Gastroesophageal sphincter (tissue), 4 donors: ENCODE results near the gene ORAI3. TPM values are rescaled to one million over a fixed set of nuclear protein-coding genes. Genes with fewer than 3 reads are reported as not detected.

Experiments
- ATAC-seq: fragments of 150-250 bp; one replicate; pipeline ENCODE4 v1.9.1; 2016; ENCODE audit warnings: mild to moderate bottlenecking, moderate library complexity
- H3K27ac ChIP-seq, 4 donors: fragments of 200-600 bp; sonication (generic) in 3 of 4; 1 replicate in 3 of 4; 2 replicates in 1 of 4; pipeline ENCODE4 v1.5.1; 2016 to 2019
- H3K27me3 ChIP-seq: fragments of 200-600 bp; sonication (generic); one replicate; pipeline ENCODE4 v1.5.1; 2019
- H3K36me3 ChIP-seq, 2 donors: fragments of 200-600 bp; sonication (generic); one replicate each; pipeline ENCODE4 v1.5.1; 2019; ENCODE audit warnings: control low read depth in 1 of 2
- H3K4me1 ChIP-seq, 3 donors: fragments of 200-600 bp; sonication (generic); 1 replicate in 2 of 3; 2 replicates in 1 of 3; pipeline ENCODE4 v1.5.1; 2016 to 2019; ENCODE audit warnings: control low read depth in 2 of 3
- H3K4me3 ChIP-seq, 2 donors: fragments of 200-600 bp; sonication (generic); one replicate each; pipeline ENCODE4 v1.5.1; 2019; ENCODE audit warnings: mild to moderate bottlenecking in 1 of 2, moderate library complexity in 1 of 2
- H3K9me3 ChIP-seq, 3 donors: fragments of 200-600 bp; sonication (generic); one replicate each; pipeline ENCODE4 v1.5.1; 2017 to 2019; ENCODE audit warnings: control low read depth in 2 of 3
- EP300 ChIP-seq: sonication (generic); formaldehyde crosslinking; IDR thresholded peaks from one replicate; pipeline ENCODE4 v1.6.1; 2017; ENCODE audit warnings: antibody characterized with exemption, mild to moderate bottlenecking
- POLR2A ChIP-seq, 2 donors: fragments of 450-650 bp; IDR thresholded peaks; one replicate each; pipeline ENCODE4 v1.6.1; 2017; ENCODE audit warnings: antibody characterized with exemption in 2 of 2, mild to moderate bottlenecking in 2 of 2, moderate library complexity in 1 of 2
- POLR2AphosphoS5 ChIP-seq: sonication (generic); formaldehyde crosslinking; IDR thresholded peaks from one replicate; pipeline ENCODE4 v1.6.1; 2017; ENCODE audit warnings: antibody characterized with exemption
- WGBS, 2 donors: methylation state at CpG; one replicate each; pipeline ENCODE4 v1.1.5; 2018; ENCODE audit warnings: low coverage in 1 of 2; 5-methylcytosine and 5-hydroxymethylcytosine counted together
- total RNA-seq, 4 donors: library from RNA; depleted of rRNA; stranded (reverse); fragments of >200 nt; gene quantifications; one replicate each; pipeline ENCODE4 v1.1.0, GENCODE V29; 2016
- TF ChIP-seq, protein P1 (sequence below), 4 experiments: fragments of 200-600 bp in 2 of 4; fragments of 450-650 bp in 2 of 4; sonication (generic) in 1 of 4; IDR thresholded peaks; one replicate each; pipeline ENCODE4 v1.5.1; 2017 to 2019; ENCODE audit warnings: antibody characterized with exemption in 4 of 4, mild to moderate bottlenecking in 2 of 4, moderate library complexity in 2 of 4

The ORAI3 gene
- total RNA-seq, 4 donors from 2014 or later = 23.7 to 51.5 (median 40.0) TPM

DNA sequence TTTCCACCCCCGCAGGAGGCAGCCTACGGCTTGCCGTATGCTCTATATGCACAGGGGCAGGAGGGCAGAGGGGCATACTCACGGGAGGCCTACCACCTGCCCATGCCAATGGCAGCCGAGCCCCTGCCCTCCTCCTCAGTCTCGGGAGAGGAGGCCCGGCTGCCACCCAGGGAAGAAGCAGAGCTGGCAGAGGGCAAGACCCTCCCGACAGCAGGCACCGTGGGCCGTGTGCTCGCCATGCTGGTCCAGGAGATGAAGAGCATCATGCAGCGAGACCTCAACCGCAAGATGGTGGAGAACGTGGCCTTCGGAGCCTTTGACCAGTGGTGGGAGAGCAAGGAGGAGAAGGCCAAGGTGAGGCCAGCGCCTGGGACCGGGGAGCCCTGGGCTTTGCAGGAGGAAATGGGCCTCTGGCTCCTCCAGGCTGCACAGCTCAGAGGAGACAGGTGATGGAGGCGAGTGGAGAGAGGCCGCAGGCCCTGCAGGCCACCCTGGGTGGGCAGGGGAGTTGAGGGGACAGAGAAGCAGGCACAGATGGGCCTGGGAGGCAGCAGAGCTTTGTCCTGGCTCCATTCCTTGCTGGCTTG, 17.3 kb downstream of the ORAI3 start:
- Histone ChIP-seq H3K9me3 (no peaks in the 10 kb centered on the region), H3K4me3 (no peak overlapping the region), H3K27me3 (no peaks in the 10 kb centered on the region), H3K36me3 (peaks cover 0 to 100% of the 10 kb centered on the region in 2 donors), H3K27ac (no peak overlapping the region), H3K4me1 (no peaks in the 10 kb centered on the region)
- no peak for ATAC-seq
- TF ChIP-seq, protein P1, sequence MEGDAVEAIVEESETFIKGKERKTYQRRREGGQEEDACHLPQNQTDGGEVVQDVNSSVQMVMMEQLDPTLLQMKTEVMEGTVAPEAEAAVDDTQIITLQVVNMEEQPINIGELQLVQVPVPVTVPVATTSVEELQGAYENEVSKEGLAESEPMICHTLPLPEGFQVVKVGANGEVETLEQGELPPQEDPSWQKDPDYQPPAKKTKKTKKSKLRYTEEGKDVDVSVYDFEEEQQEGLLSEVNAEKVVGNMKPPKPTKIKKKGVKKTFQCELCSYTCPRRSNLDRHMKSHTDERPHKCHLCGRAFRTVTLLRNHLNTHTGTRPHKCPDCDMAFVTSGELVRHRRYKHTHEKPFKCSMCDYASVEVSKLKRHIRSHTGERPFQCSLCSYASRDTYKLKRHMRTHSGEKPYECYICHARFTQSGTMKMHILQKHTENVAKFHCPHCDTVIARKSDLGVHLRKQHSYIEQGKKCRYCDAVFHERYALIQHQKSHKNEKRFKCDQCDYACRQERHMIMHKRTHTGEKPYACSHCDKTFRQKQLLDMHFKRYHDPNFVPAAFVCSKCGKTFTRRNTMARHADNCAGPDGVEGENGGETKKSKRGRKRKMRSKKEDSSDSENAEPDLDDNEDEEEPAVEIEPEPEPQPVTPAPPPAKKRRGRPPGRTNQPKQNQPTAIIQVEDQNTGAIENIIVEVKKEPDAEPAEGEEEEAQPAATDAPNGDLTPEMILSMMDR (IDR thresholded peaks at IDR 0.05) = no peak
- no peak for TF ChIP-seq EP300
- no peak for TF ChIP-seq POLR2AphosphoS5
- no peak for TF ChIP-seq POLR2A (IDR thresholded peaks at IDR 0.05)
- 80% methylated on average over 1 to 5 of the region's 19 CpGs for WGBS, 2 donors

DNA sequence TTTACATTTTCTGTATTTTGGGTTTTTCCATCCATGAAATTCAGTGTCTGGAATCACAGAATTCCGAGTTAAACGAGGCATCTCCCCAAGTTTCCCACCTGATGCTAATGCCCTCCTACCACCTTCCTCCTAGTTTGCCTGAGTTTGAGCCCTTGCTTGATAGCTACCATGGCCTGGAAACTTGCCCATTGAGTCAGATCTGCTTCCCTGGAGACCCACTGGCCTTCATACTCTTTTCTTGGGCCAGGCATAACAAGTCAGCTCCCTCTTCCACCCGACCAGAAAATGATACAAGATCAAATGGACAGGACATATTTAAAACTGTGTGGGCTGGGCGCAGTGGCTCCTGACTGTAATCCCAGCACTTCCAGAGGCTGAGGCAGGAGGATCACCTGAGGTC, 18.9 kb downstream of the ORAI3 start:
- Histone ChIP-seq H3K27ac (no peak overlapping the region), H3K27me3 (no peaks in the 10 kb centered on the region), H3K9me3 (no peaks in the 10 kb centered on the region), H3K4me3 (no peak overlapping the region), H3K36me3 (peaks cover 0 to 100% of the 10 kb centered on the region in 2 donors), H3K4me1 (no peaks in the 10 kb centered on the region)
- TF ChIP-seq POLR2A (IDR thresholded peaks at IDR 0.05) (no peak), POLR2AphosphoS5 (no peak), EP300 (no peak)
- TF ChIP-seq, protein P1 (IDR thresholded peaks at IDR 0.05) = no peak
- no peak for ATAC-seq
- 60 to 80% methylated on average over 2 to 3 of the region's 4 CpGs for WGBS, 2 donors

GRCh38 chr16:30969246-30969842, 20.5 kb downstream of the ORAI3 start:
- Histone ChIP-seq H3K4me3 (no peak overlapping the region), H3K9me3 (no peaks in the 10 kb centered on the region), H3K27ac (no peak overlapping the region), H3K27me3 (no peaks in the 10 kb centered on the region), H3K4me1 (no peaks in the 10 kb centered on the region), H3K36me3 (peaks cover 0 to 100% of the 10 kb centered on the region in 2 donors)
- TF ChIP-seq POLR2AphosphoS5 = no peak
- TF ChIP-seq, protein P1 (IDR thresholded peaks at IDR 0.05) = no peak
- no peak for TF ChIP-seq POLR2A (IDR thresholded peaks at IDR 0.05)
- no peak for TF ChIP-seq EP300
- ATAC-seq = no peak
- 87 to 91% methylated on average over 3 to 8 of the region's 19 CpGs for WGBS, 2 donors

GRCh38 chr16:30971298-30971697, 22.4 kb downstream of the ORAI3 start:
- Histone ChIP-seq H3K27me3 (no peaks in the 10 kb centered on the region), H3K4me1 (no peaks in the 10 kb centered on the region), H3K9me3 (no peaks in the 10 kb centered on the region), H3K4me3 (no peak overlapping the region), H3K36me3 (peaks cover 0 to 100% of the 10 kb centered on the region in 2 donors), H3K27ac (no peak overlapping the region)
- WGBS, 2 donors = 94% methylated on average over 8 of the region's 14 CpGs; no CpG with 5 or more reads in 1 of the 2 donors
- TF ChIP-seq, protein P1 (IDR thresholded peaks at IDR 0.05) = no peak
- TF ChIP-seq POLR2AphosphoS5 (no peak), EP300 (no peak), POLR2A (IDR thresholded peaks at IDR 0.05) (no peak)
- ATAC-seq = no peak

DNA sequence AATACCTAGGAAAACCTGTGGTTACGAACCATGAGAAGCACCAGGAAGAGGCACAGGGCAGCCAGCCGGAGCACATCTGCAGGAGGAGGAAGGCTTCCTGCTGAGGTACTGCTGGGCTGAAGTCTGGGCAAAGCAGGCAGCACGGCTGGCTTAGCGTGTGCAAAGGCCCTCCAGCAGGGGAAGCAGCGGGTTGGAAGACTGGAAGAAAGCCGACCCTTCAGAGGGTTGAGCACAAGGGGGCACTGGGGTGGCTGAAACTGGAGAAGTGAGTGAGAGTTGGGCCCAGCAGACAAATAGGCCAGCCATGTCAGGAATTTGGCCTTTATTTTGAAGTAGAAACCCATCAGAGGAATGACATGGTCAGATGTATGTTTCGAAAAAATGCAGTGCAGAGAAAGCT, 24.0 kb downstream of the ORAI3 start:
- Histone ChIP-seq H3K4me1 (no peaks in the 10 kb centered on the region), H3K36me3 (peaks cover 0 to 100% of the 10 kb centered on the region in 2 donors), H3K4me3 (no peak overlapping the region), H3K27ac (no peak overlapping the region), H3K9me3 (no peaks in the 10 kb centered on the region), H3K27me3 (no peaks in the 10 kb centered on the region)
- 56 to 77% methylated on average over 4 to 7 of the region's 7 CpGs for WGBS, 2 donors
- TF ChIP-seq POLR2A (IDR thresholded peaks at IDR 0.05) (no peak), POLR2AphosphoS5 (no peak)
- TF ChIP-seq, protein P1 (IDR thresholded peaks at IDR 0.05) = no peak
- ATAC-seq = no peak
